Measurements from ENCODE around the gene HDAC7. TPM values are rescaled to one million over a fixed set of nuclear protein-coding genes. Genes with fewer than 3 reads are reported as not detected.

Gene HDAC7
- total RNA-seq, 1 donor from 2014 or later: 76.0 TPM

DNA sequence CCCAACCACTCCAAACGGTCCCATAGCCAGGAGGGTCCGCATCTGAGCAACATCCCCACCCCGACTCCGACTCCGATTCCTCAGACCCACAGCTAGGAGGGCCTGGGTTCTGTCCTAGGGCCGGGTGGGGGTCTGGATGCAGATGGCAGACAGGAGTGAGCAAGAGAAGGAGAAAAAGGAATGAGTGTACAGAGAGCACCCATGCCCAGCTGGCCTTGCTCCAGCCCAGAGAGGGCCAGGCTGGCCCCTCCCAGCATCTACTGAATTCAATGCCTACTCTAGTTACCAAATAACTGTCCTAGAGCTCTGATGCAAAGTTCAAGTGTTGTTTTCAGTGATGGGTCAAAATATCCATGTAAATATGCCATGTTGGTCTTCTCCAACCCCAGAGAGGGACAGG, 44.3 kb upstream of the HDAC7 start:
- peak overlapping the region; percentile 57 for H3K27ac Mint-ChIP-seq (ENCODE audit: unreplicated experiment)
- no peaks in the 10 kb centered on the region for H3K36me3 Mint-ChIP-seq (ENCODE audit: low read depth)
- TF ChIP-seq, protein P1, sequence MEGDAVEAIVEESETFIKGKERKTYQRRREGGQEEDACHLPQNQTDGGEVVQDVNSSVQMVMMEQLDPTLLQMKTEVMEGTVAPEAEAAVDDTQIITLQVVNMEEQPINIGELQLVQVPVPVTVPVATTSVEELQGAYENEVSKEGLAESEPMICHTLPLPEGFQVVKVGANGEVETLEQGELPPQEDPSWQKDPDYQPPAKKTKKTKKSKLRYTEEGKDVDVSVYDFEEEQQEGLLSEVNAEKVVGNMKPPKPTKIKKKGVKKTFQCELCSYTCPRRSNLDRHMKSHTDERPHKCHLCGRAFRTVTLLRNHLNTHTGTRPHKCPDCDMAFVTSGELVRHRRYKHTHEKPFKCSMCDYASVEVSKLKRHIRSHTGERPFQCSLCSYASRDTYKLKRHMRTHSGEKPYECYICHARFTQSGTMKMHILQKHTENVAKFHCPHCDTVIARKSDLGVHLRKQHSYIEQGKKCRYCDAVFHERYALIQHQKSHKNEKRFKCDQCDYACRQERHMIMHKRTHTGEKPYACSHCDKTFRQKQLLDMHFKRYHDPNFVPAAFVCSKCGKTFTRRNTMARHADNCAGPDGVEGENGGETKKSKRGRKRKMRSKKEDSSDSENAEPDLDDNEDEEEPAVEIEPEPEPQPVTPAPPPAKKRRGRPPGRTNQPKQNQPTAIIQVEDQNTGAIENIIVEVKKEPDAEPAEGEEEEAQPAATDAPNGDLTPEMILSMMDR (conservative IDR thresholded peaks at IDR 0.05): no peak
- H3K27me3 Mint-ChIP-seq (ENCODE audit: low read depth): no peaks in the 10 kb centered on the region
- no peaks in the 10 kb centered on the region for H3K9me3 Mint-ChIP-seq
- H3K4me1 Mint-ChIP-seq: no peaks in the 10 kb centered on the region
- H3K4me3 Mint-ChIP-seq: no peak overlapping the region
- no peak for DNase-seq (ENCODE audit: low read depth, low spot score)

DNA sequence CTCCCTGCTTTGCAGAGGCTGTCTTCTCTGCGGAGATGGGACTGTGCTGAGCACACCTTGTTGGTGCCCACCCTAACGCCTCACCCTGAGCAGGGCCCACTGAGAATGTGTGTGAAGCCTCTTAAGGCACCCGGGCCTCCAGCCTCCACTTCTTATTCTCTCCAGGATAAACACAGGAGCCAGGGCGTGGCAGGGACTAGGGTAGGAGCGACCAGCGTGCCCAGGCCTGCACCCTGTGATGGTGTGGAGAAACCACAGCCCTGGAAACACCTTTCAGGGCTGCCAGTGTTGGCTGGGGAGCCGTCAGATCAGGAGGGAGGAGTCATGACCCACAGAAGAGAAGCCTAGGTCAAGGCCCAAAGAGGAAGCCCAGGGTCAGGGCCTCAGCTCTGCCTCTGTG, 43.8 kb upstream of the HDAC7 start:
- no peaks in the 10 kb centered on the region for H3K36me3 Mint-ChIP-seq (ENCODE audit: low read depth)
- TF ChIP-seq, protein P1 (conservative IDR thresholded peaks at IDR 0.05): no peak
- no peaks in the 10 kb centered on the region for H3K9me3 Mint-ChIP-seq
- no peaks in the 10 kb centered on the region for H3K27me3 Mint-ChIP-seq (ENCODE audit: low read depth)
- H3K4me3 Mint-ChIP-seq: no peak overlapping the region
- no peak for DNase-seq (ENCODE audit: low read depth, low spot score)
- H3K4me1 Mint-ChIP-seq: no peaks in the 10 kb centered on the region
- no peak overlapping the region for H3K27ac Mint-ChIP-seq (ENCODE audit: unreplicated experiment)

DNA sequence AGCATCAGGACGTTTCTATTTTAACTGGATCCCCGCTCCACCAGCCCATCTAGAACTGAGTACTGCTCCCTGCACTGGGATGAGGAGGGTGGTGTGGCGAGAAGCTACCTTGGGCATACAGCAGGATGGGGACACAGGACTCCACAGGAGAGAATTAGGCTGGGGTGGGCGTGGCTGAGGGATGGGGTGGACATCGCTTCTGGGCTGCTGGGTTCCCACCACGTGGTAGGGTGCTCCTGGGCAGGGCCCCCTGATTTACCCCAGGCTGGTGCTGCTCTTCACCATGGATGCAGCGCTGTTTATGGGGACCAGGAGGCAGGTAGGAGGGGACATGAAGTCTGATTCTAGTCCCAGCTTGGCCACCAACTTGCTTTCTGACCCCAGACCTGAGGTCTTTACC, 43.2 kb upstream of the HDAC7 start:
- Mint-ChIP-seq H3K4me3 (no peak overlapping the region), H3K27me3 (ENCODE audit: low read depth) (no peaks in the 10 kb centered on the region), H3K27ac (ENCODE audit: unreplicated experiment) (no peak overlapping the region), H3K9me3 (no peaks in the 10 kb centered on the region), H3K36me3 (ENCODE audit: low read depth) (no peaks in the 10 kb centered on the region), H3K4me1 (no peaks in the 10 kb centered on the region)
- TF ChIP-seq, protein P1 (conservative IDR thresholded peaks at IDR 0.05): no peak
- no peak for DNase-seq (ENCODE audit: low read depth, low spot score)

DNA sequence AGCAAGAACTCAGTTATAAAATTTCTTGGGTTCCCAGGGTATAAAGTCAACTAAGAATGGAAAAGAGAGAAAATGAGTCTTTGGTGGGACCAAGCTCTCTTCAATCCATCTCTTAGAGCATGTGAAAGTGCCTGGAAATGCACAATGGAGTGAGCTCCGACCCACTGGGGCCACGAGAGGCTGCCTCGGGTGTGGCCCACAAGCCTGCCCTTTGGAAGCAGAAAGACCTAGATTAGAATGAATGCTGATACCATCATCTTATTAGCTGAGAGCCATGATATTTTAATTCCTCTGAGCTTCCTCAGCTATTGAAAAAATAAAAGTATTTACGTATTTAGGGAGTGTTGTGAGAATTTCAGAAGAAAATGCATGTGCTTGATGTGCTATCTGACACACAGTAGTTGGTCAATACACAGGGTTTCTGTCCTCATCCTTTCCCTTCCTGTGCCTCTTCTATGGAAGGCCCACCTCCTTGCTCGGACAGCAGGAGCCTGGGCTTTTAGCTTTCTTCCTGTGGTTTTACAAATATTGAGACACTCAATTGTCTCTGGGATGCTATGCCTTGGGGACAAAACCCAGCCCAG, 42.6 kb upstream of the HDAC7 start:
- TF ChIP-seq, protein P1 (conservative IDR thresholded peaks at IDR 0.05): no peak
- no peak overlapping the region for H3K4me3 Mint-ChIP-seq
- H3K36me3 Mint-ChIP-seq (ENCODE audit: low read depth): no peaks in the 10 kb centered on the region
- no peaks in the 10 kb centered on the region for H3K9me3 Mint-ChIP-seq
- H3K4me1 Mint-ChIP-seq: no peaks in the 10 kb centered on the region
- no peaks in the 10 kb centered on the region for H3K27me3 Mint-ChIP-seq (ENCODE audit: low read depth)
- H3K27ac Mint-ChIP-seq (ENCODE audit: unreplicated experiment): no peak overlapping the region
- DNase-seq (ENCODE audit: low read depth, low spot score): no peak

DNA sequence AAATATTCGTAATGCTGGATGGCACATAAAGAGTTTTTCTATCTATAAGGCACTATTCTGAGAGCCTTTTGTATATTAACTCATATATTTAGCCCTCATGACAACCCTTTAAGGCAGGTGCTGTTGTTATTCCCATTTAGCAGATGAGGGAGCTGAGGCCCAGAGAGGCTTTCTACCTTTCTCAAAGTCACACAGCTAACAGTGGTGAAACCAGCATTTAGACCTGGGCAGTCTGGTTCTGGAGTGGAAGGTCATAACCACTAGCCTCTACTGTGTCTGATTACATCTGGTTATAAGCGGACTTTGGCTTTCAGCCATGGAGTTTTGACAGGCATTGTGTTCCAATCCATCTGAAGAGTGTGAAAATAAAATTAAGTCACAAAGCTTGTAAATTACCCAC, 41.2 kb upstream of the HDAC7 start:
- Mint-ChIP-seq H3K4me1 (no peaks in the 10 kb centered on the region), H3K4me3 (no peak overlapping the region), H3K9me3 (no peaks in the 10 kb centered on the region), H3K27me3 (ENCODE audit: low read depth) (no peaks in the 10 kb centered on the region), H3K27ac (ENCODE audit: unreplicated experiment) (no peak overlapping the region), H3K36me3 (ENCODE audit: low read depth) (no peaks in the 10 kb centered on the region)
- no peak for DNase-seq (ENCODE audit: low read depth, low spot score)
- TF ChIP-seq, protein P1 (conservative IDR thresholded peaks at IDR 0.05): no peak
